Activated CD4-positive, CD25-positive, alpha-beta regulatory T cell (primary cell): Measurements from ENCODE around the gene SLC25A1.

Experiments used
- DNase-seq, 4 experiments: peaks; one replicate each; lab custom pipeline; 2025; lab: John Stamatoyannopoulos, UW

Gene SLC25A1

DNA sequence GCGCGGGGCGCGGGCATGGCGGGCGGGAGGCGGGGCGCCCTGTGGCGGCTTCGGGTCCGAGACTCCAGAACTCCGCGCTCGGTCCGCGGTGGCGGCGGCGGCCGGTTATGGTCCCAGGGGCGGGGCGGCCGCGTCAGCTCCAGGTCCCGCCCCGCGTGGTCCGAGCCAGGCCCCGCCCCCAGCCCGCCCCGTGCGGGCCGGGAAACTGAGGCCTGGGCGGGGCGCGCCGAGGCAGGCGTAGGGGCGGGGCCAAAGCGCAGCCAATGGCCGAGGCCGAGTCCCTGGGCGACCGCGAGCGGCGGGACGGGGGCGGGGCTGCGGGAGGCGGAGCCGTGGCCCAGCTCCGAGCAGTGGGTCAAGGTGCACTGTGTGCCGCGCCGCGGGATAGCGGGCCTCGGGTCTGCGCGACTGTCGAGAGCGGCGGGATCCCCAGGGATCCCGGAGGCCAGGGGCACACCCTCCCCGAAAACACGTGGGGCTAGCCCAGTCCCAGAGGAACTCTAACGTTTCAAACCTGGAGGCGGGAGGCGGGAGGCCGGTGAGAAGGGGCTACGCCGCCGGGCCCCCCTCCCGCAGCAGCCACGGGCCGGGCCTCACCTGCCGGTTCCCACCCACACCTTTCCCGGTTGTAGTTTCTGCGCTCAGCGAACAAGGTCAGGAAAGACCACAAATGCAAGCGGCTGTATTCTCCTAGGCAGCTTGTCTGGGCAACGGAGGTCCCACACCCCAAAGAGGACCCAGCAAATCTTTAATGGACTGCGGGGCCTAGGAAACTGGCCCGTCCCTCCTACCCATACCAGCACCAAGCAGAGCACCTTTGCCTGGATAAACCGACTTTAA, at the start of gene SLC25A1:
TSS of gene SLC25A1 (minus strand) at position 80 of the 840 bp plus-strand sequence. CDS start at position 17, 63 bp downstream.
- DNase-seq, result peak; percentile 54 to 78 (median 66)

- no peak for DNase-seq
Observed at GRCh38 chr22:19228179-19228578, 49.6 kb upstream of the SLC25A1 start.

DNA sequence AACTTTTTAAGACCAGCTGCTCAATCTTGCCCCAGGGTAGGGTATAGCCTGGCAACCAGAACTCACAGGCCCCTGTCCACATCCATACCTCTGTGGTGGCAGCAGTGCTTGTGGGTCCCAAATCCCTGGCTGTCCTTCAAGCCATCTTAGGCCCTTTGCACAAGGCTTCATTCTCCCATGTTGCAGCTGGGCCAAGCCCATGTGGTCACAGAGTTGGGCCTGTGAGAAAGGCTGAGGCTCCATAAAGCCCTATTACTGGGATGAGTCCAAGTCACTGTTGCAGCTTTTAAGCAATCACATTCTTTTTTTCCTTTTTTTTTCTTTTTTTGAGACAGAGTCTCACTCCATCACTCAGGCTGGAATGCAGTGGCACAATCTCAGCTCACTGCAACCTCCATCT, 47.9 kb upstream of the SLC25A1 start:
- DNase-seq, result no peak

DNA sequence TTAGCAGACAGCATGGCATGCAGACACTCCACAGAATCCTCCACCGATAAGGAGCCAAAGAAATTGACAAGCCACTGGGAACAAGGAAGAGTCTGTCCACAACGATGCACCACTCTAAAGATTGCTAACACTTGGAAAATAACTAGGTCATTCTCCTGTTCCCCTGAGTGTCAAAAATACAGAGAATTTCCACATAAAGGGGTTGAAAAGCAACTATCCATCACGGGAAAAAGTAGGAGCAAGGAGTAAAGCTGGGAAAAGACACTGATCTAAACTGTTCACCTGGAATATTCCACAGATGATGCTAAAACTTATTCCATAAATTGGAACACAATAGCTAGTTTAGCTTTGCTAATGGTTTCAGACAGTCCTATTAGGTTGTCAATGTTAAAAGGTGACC, 47.0 kb upstream of the SLC25A1 start:
- no peak for DNase-seq

GRCh38 chr22:19224985-19225384, 46.4 kb upstream of the SLC25A1 start:
- DNase-seq, result no peak

GRCh38 chr22:19224557-19224956, 46.0 kb upstream of the SLC25A1 start:
- DNase-seq, result no peak

DNA sequence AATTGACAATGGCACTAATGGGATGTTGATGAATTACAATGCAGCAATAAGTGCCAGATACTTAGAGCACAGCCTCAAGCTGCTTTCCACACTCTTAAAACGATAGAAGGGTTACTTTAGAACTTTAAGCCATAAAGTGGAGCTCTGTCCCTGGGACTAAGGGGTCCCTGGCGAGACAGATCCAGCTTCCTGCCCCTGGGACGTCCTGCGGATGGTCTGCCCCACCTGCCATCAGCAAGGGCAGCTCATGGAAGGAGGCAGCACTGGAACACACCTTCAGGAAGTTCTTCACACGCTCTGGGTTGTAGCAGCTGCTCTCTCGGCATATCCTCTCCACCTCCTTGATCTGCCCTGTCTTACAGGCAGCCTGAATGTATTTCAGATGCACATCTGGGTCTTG, 45.1 kb upstream of the SLC25A1 start:
- DNase-seq, result no peak

GRCh38 chr22:19223110-19223509, 44.6 kb upstream of the SLC25A1 start:
- DNase-seq, result no peak

DNA sequence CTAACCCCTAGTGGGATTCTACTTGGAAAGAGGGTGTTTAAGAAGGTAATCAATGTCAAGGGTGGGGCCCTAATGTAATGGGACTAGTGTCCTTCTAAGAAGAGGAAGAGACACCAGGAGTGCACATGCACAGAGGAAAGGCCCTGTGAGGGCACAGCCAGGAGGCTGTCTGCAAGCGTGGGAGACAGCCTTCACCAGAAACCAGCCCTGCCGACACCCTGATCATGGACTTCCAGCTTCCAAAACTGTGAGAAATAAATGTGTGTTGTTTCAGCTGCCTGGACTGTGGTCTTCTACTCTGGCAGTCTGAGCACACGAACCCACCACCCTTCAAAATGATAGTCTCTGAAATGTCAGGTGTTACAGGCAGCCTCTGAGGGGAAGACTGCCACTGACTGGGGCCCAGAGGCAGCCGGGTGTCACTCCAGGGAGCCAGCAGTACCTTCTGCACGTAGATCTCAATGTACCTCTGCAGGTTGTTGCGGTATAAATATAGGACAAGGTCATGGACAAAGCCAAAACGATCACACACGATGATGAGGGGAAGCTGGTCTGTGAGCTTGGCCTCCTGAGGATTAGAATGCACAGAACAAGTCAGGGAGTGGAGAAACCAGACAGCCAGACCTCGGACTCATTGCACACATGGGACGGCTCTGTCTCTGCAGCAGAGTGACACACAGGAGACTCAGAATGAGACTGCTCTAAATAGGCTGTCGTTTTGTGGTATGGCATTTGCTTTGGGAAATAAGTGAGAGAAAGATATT, 43.9 kb upstream of the SLC25A1 start:
- DNase-seq, result no peak

DNA sequence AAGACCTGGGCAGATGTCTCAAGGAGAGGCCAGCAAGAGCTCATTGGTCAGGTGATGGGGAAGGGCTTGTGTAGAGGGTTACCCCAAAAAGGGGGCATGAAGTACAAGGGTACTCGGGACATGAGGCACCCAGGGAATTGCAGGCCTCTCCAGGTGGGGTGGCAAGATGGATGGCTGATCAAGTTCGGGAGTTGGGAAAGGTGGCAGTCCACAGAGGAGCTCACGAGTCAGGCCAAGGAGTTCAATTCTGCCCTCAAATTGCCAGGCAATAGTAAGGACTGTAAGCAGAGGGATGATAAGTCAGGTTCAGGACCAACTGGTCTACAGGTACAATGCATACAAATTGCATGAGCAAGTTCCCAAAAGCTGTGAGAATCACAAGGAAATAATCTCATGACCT, 42.3 kb upstream of the SLC25A1 start:
- DNase-seq, result no peak

GRCh38 chr22:19218541-19219233, 40.2 kb upstream of the SLC25A1 start:
- no peak for DNase-seq

- no peak for DNase-seq
Observed at GRCh38 chr22:19216579-19216978, 38.0 kb upstream of the SLC25A1 start.

DNA sequence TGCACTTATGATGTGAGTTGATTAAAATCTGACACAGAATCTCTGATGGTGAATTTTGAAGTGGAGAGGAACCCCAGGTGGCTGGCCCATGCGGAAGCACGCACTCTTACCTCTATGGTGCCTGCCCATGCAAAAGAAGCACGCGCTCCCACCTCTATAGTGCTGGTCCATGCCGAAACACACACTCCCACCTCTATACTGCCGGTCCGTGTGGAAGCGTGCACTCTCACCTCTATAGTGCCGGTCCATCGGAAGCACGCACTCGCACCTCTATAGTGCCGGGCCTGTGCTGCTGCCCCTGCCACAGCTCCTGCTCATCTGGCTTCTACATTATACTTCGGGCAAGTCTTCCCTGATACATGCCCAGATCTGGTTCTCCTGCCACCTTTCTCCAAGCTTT, 36.8 kb upstream of the SLC25A1 start:
- DNase-seq, result no peak

DNA sequence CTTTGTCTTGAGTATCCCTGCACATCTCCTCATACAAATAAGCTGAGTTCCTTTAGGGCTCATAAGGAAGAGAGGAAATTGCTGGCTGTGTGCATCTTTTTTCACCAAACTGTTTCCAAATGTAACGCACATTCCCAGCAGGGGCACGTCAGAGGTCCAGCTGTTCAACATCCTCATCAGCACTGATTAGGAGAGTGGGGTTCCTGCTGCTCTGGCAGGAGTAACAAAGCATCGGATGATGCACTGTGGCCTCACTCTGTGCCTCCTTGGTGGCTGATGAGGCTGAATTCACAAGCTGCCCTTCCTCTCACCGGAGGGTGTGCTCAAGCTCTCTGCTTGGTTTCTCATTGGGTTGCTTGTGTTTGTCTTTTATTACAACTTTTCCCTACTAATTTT, 35.5 kb upstream of the SLC25A1 start:
- no peak for DNase-seq

GRCh38 chr22:19213442-19214077, 35.0 kb upstream of the SLC25A1 start:
- no peak for DNase-seq

GRCh38 chr22:19213001-19213400, 34.5 kb upstream of the SLC25A1 start:
- DNase-seq, result no peak

- no peak for DNase-seq
Observed at GRCh38 chr22:19212302-19212870, 33.9 kb upstream of the SLC25A1 start.

GRCh38 chr22:19210188-19210587, 31.7 kb upstream of the SLC25A1 start:
- DNase-seq, result no peak

- no peak for DNase-seq
Observed at GRCh38 chr22:19208287-19208847, 29.8 kb upstream of the SLC25A1 start.

- DNase-seq, result no peak
Observed at GRCh38 chr22:19207884-19208283, 29.3 kb upstream of the SLC25A1 start.

DNA sequence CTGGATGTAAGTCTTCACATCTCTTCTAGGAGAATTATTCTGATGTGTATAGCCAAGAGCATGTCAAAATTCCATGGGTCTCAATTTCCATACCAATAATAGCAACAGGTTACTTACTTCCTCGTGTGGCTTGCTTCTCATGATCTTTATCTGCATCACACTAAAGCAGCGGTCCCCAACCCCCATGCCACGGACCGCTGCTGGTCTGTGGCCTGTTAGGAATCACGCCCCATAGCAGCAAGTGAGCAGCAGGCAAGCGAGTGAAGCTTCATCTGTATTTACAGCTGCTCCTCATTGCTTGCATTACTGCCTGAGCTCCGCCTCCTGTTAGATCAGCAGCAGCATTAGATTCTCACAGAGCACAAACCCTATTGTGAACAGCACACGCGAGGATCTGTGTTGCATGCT, 28.9 kb upstream of the SLC25A1 start:
- DNase-seq, result no peak
